CD4-positive, alpha-beta T cell treated with Interleukin-17A for 1 hour (primary cell): ENCODE data around the gene FTO.

ENCODE experiments used
- DNase-seq: peaks from one replicate; pipeline ENCODE4 v3.0.0-alpha.2; 2020

Gene FTO

DNA sequence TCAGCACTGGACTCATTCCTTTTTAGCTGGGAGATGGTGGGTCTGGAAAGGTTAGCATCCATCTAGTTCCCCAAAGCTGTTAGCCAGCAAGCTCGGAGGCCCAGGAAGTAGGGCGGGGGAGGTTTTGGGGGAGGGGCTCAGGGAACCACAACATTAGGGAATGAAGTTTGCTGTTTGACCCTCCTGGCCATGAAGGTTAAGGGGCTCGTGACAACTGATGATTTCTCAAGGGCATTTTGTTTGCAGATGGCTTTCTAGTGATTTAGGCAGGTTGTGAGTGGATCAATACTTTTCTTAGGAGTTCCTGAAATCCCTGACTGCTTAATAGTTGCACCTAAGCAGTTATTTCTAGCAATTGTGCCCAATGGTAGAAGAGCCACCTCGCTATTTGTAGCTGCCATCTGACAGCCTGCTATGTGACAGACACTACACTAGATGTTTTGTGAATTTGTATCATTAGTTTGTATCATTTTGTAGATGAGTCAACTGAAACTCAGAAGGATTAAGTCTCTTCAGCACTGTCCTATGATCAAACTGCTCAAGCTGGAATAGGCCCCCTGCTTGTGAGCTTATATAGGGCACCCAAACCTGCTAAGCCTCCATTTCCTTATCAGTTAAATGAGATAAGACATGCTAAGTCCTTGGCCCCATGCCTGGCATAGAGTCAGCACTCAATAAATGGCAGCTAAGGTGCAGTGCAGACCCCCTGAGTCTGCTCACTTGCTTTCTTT lies 436.3 kb downstream of the FTO start:
- no peak for DNase-seq

DNA sequence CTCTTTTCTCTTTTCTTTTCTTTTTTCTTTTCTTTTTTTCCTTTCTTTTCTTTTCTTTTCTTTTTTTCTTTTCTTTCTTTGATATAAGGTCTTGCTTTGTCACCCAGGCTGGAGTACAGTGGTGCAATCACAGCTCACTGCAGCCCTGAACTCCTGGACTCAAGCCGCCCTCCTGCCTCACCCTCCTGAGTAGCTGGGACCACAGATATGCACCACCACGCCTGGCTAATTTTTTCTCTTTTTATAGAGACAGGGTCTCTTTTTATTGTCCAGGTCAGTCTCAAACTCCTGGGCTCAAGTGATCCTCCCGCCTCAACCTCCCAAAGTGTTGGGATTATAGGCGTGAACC lies 436.8 kb downstream of the FTO start:
- DNase-seq, result no peak

DNA sequence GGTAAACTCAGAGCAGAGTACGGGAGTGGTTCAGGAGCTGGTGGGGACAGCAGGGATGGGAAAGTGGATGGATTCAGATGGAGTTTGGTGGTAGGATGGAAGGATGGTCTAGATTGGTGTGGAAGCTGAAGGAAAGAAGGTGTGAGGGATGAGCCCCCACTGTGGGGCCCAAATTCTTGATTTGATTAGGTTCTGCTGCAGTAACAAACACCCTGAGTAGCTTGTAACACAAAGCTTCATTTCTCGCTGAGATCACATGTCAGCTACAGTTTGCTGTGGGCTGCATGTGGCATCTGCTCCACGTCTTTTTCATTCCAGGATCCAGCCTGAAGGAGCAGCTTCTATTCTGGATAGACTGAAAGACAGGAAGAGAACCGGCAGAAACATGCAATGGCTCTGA lies 438.8 kb downstream of the FTO start:
- DNase-seq, result no peak

DNA sequence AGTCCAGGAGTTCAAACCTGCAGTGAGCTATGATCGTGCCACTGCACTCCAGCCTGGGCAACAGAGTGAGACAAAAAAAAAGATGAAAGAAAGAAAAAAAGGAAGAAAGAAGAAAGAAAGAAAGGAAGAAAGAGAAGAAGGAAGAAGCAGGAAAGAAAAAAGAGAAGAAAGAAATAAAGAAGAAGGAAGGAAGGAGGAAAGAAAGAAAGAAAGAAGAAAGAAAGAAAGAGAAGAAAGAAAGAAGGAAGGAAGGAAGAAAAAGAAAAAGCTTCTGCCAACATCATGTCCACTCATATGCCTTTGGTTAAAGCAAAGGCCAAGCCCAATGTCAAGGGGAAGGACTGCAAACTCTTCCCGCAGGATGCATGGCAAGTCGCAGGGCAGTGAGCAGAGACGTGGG lies 439.5 kb downstream of the FTO start:
- DNase-seq, result no peak

DNA sequence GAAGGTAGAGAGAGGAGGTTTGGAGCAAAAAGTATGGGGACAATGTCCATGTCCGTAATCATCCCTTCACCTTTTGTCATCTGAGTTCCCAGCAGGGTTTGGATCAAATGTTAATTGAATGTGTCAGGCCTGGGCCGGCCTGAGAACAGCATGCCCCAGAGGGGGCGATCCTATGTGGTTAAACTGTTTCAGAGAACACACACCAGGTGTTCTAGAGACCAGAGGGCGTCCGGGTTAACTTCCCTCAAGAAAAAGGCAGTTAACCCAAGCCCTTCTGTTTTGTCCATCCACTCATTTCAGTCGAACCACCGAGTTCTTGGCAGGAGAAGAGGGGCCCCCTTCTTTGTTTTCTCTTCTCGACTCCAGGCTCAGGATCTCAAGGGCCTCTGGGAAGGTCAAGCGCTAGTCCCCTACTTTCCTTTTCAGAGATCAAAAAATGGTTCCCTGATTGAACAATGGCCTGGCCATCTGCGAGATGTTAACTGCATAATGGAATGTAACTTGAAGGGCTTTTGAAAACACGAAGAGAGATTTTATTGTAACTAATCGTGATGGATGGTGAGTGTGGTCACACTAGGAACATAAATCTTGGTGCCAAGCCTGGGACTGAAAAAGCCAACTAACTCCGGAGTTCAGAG lies 440.1 kb downstream of the FTO start:
- DNase-seq, result no peak

DNA sequence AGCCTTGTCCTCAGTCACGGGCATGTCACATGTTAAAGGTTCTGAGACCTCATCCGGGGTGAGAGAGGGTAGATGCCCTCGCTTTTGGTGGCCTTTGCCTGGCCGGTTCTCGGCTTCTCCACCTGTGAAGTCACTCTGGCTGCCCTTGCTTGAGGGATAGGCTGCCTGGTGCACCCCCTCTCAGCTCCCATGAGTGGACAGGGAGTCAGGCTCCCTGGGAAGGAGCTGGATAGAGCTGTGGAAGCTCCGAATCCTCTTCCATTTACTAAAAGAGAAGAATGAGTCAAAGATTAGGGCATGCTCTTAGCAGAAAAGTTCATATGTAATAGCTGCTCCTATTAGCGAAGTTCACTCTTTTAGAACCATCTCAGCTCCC lies 440.6 kb downstream of the FTO start:
- no peak for DNase-seq

DNA sequence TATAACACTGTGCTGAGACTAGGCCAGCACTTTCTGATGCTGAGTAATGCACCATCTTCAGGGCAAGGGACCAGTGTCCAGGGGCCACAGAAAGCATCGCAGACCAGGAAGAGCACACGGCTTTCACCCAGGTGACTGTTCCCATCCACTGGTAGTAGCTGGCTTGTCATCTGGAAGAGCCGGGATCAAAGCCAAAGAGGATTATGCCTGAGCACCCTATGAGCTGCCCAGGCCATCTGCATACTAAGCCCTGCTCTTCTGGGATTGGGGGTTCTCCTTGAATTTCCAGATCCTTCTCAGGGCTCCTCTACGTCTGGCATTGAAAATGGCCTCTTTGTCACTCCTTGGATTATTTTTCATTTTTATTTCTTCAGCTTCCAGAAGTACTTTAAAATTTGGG lies 441.9 kb downstream of the FTO start:
- no peak for DNase-seq

DNA sequence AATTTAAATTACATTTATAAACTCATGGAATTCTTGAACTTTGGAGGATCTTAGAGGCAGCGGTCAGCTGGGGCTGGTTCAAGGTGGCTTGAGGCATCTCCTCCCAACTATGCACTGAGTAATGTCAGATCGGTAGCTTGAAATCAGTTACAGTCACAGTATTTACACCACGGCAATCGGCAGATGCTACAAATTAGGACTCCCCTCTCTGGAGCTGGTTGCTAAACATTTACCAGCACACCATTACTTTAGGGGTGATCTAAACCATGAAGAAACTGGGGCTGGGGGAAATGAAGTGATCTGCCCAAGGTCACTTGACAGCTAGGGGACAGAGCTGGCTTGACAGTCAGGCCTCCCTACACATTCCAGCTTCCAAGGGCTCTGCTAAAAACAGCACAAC lies 445.0 kb downstream of the FTO start:
- no peak for DNase-seq

DNA sequence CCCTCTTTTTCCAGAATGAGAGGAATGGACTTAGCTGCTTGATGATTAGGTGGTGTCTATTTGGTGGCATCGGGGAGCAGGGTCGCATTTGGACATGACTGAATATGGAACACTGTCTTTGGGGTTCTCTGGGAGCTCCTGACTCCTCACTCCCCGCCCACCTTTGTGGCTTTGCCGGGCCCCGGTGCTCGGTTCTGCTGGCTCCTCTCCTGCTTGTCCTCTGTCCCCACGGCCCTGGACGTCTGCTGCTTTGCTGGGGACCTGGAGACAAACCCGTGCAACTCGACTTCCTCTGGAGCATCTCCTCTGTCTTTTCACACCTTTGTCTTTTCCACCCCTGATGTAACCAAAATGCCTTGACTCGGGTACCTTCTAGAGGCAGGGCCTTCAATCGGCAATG lies 446.9 kb downstream of the FTO start:
- no peak for DNase-seq

DNA sequence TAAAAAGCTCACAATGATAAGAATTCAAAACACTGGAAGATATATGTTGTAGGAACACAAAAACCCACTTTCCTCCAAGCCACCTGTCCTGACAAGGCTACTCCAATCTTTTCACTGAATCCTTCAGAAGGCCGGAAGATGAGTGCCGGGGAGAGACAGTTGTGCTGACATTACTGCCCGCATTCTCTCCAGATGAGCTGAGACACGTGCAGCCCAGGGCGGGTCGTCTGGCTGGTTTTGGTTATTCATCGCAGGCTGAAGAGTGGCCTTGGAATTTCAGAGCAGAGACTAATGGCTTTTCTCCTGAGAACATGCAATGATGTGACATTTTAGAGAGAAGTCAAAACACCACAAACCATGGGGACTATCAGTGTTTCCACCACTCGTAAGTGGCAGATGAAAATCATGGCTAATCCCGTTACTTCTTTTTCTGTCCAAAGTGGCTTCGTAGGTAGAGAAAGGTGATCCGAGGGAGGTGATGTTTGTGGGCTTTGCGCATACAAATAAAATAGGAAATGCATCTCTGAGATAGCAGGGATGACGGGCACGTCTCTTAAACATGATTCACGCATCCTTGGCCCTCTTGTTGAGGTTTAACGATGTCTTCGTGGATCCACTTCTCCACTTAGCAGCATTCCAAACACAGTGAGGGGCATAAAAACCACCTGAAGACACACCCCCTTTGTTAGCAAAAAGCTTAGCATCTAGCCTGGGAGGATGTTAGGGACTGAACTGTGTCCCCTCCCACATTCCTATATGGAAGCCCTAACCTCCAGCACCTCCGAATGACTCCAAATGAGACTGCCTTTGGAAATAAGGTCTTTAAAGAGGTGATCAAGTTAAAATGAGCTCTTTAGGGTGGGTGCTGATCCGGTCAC lies 448.6 kb downstream of the FTO start:
- no peak for DNase-seq

DNA sequence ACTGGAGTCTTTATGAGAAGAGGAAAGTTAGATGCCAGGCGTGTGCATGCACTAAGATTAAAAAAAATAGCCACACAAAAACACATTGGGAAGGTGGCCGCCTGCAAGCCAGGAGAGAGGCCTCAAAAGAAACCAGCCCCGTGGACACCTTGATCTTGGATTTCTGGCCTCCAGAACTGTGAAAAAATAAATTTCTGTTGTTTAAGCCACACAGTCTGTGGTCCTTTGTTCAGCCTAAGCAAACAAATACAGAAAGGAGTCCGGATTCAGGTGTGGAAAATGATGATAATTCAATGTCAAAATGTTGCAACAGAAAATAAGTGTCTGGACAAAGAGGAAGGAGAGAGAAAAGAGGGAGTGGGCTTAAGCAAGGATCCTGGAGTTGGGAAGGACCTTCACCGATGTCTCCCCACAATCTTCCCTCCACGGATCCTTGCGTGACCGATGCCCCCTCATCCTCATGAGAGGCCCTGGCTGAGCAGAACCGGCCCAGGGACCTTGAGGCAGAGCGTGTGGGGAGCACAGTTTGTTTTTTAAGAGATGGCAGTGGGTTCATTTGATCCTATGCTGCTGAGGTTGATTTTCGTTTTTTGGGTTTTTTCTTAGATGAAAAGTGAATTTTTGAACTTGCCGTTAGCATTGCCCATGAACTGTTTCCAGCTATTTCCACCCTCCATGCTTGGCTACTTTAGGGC lies 449.4 kb downstream of the FTO start:
- DNase-seq, result no peak

DNA sequence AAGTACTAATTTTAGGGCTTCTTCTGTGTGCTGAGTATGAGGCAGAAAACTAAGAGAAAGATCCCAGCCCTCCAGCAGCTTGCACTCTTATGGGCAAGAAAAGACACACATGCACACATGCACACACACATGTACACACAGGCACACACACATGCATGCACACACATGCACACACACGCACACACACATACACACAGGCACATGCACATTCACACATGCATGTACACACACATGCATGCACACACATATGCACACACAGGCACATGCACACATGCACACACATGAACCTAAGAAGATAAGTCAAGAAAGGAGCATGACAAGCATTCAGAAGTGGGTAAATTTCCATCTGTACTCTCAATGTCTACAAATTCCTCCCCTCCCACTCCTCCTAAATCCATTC lies 452.4 kb downstream of the FTO start:
- DNase-seq, result no peak

DNA sequence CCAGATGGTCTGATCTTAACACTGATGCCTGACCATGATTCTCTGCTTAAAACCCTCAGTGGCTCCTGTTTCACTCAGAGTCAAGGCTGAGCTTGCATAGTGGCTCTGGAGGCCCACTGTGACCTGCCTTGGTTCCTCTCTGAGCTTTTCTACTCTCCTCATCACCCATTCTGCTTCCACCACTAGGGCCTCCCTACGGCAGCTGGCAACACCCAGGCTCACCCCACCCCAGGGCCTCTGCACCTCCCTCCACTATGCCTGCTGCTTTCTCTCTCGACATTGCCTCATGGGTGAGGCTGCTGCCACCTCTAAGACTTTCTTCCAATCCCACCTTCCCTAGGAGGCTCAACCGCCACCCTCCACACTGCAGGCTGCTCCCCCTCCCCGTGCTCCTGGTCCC lies 455.0 kb downstream of the FTO start:
- no peak for DNase-seq

DNA sequence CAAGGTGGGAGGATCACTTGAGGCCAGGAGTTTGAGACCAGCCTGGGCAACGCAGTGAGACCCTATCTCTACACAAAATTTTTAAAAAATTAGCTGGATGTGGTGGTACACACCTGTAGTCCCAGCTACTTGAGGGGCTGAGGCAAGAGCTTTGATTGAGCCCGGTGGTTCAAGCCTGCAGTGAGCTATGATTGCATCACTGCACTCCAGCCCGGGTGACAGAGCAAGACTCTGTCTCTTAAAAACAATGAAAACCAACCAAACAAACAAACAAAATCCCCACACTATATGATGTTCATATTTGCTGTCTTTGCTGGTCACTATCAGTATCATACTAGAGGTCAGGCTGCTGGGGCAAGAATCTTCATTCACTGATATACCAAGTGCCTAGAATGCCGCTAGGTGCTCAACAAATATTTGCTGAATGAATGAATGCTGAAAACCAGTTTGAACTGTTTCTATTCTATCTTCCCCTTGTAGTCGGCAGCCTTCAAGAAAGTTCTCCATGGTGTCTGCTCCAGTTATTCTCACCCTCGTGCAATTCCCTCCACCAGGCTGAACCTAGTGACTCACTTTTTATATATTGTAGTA lies 455.6 kb downstream of the FTO start:
- no peak for DNase-seq

DNA sequence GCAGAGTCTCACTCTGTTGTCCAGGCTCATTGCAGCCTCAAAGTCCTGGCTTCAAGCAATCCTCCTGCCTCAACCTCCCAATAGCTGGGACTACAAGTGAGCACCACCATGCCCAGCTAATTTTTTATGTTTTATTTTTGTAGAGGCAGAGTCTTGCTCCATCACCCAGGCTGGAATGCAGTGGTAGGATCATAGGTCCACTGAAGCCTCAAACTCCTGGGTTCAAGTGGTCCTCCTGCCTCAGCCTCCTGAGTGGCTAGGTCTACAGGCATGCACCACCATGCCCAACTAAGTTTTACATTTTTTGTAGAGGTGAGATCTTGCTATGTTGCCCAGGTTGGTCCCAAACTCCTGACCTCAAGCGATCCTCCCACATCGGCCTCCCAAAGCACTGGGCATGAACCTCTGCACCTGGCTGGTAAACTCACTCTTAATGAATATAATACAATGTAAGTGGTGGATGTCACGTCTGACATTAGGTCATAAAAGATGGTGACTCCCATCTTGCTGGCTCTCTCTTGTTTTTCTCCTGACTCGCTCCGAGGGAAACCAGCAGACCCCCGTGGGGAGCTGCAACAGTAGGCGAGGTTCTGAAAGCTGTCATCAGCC lies 456.4 kb downstream of the FTO start:
- no peak for DNase-seq

DNA sequence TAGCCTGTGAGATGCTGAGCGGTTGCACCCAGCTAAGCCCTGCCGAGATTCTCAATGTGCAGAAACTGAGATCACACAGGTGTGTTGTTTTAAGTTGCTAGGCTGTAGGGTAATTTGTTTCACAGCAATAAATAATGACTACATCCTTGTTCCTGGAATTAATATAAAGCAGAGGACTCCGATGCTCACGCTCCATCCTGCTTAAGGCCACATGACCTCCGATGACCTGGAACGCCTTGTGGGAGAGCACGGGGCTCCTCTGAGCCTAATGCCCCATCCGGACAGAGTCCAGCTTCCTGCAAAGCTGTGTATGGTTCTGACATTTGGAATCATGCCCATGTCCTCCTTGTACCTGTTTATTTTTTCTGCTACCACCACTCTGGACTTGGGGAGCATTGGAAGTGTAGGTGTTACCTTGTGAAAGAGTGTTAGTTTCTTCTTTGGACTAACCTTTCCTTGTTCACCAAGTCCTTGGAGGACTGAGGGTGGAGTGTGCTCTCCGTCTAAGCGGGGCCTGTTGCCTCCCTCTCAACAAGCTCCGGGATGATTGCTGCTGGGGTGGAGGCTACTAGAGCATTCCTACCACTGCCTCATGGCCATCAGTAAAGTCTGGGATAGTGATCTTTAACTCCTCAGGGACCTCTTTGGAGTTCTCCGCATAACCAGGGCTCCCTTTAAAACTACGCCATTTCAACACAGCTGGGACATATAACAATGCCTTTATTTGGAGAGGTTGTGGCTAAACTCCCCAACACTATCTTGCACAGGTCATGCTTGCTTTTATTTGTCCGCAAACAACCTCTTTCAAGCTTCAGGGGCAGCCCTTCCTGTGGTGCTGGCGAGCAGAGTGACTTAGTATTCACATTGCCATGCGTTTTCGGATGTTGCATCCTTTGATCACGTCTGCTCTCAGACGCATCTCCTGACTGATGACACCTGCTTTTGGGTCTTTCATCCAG lies 457.3 kb downstream of the FTO start:
- no peak for DNase-seq

DNA sequence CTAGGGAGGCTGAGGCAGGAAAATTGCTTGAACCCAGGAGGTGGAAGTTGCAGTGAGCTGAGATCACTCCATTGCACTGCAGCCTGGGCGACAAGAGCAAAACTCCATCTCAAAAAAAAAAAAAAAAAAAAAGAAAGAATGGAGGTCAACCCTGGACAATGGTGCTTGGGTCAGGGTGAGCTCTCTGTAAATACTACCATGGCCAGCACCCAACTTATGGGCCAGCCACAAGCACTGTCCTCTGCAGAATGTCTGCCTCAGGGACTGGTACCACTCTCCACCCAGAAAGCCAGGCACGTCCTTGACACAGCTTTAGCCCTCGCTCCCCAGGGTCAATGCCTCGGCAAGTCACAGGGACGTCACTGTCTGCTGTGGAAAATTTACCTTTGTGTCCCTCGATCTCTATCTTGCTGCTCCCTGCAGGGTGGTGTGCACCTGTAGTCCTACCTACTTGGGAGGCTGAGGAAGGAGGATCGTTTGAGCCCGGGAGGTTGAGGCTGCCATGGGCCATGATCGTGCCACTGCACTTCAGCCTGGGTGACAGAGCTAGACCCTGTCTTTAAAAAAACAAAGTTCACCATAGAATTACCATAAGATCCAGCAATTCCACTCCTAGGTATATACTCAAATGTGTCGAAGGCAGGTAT lies 459.4 kb downstream of the FTO start:
- no peak for DNase-seq

DNA sequence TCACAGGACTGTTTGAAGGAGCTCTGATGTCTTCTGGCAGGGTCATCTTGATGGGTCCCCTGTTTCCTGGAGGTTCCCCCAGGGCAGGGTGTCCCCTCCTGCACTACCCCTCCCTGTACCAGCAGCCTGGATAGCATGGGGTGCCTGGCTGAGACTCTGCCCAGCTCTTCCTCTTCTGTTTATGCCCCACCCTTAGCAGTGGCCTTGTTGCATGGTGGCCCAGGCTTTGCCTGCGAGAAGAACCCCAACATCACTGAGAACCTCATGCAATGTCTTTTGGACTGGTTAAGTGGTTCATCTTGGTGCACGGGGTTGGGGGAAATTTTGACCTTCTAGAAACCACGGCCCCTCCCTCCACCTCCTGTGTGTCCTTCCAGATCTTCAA lies 460.8 kb downstream of the FTO start:
- no peak for DNase-seq

DNA sequence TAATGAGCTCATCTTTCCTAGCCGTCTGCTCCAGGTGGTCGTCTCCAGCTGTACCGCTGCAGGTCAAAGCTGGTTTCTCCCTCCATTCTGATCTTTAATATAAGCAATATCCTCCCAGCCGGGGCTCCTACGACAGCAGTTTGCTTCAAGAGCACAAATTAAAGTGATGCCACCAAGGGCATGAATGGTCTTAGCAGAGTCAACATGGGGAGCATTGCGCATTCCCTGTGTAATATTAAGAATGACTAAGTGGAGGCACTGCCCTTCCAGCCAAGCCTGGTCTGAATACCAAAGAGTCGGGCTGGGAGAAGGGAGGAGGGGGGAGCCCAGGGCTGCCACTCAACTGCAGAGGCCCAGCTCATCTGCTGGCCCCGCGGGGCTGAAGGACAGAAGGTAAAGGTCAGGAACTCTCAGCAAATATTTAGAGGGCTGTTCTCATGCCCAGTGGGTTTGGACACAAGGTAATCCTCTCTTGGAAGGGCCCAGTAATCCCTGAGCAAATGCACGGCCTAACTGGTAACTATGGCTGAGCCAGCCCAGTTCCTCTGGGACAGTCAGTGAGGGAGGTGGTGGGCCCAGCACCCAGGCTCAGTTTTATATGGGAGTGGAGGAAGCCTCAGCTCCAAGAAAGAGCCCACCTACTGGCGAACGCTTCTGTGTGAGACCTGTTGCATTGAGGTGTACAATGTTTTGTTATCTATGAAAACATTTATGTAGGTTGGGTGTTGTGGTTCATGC lies 461.4 kb downstream of the FTO start:
- no peak for DNase-seq
